Measurements from ENCODE around the gene FOS. TPM values are rescaled to one million over a fixed set of nuclear protein-coding genes. Genes with fewer than 3 reads are reported as not detected.
A peak's percentile ranks its signal among the peaks of the same experiment; 100 is the strongest.
"Not testable (repeated sequence)": the region's sequence is repeated elsewhere in the genome, so short reads cannot be mapped to it uniquely, and the experiment has no call there.

Gene FOS
- total RNA-seq = 100 to 1,000 TPM in 1 of 2 donors, 10 to 100 TPM in 1; 69.4 to 160 TPM
- long read RNA-seq, transcript FOS-208 (3 exons, 1,496 nt) = minor isoform, 8 of 86 reads
- long read RNA-seq, transcript FOS-201 (4 exons, 2,158 nt) = major isoform, 44 of 86 reads
- long read RNA-seq, transcript FOS-206 (2 exons, 1,280 nt) = minor isoform, 24 of 86 reads
- long read RNA-seq, partial matches to known transcripts = 0 of 86 reads
- long read RNA-seq, other reads (novel, unspliced or antisense) = 10 of 86 reads

- intact Hi-C loops (cut with DNase I) = loop anchor here in 1 of 2 donors (5.0 kb wide), 1 partner anchor 101 kb away; the partner anchor contains the start of gene TMED10
- DNase-seq = peak; percentile 95
- peak; percentile 77 to 81 for ATAC-seq
Measured at GRCh38 chr14:75278422-75279152, at the start of gene FOS. FOS (plus strand) TSS chr14:75278828; CDS start chr14:75278983, 155 bp downstream.

- intact Hi-C loops (cut with DNase I) = loop anchor here in 1 of 2 donors (10.0 kb wide), 1 partner anchor 55 kb away; the partner anchor contains the start of gene TMED10
Measured at GRCh38 chr14:75229661-75230139, 48.9 kb upstream of the FOS start.

GRCh38 chr14:75230140-75230792, 48.4 kb upstream of the FOS start:
- DNase-seq (peak; percentile 61), ATAC-seq (peak; percentile 66 to 90)
- intact Hi-C loops (cut with DNase I) = loop anchor here in 1 of 2 donors (10.0 kb wide), 1 partner anchor 55 kb away; the partner anchor contains the start of gene TMED10

More at GRCh38 chr14:75229661-75230139, 48.9 kb upstream of the FOS start:
- no peak for ATAC-seq
- DNase-seq = no peak

GRCh38 chr14:75231320-75231719, 47.3 kb upstream of the FOS start:
- ATAC-seq (no peak), DNase-seq (no peak)
- intact Hi-C loops (cut with DNase I) = loop anchor here in 1 of 2 donors (10.0 kb wide), 1 partner anchor 57 kb away; the partner anchor contains the start of gene TMED10

- DNase-seq (no peak), ATAC-seq (no peak)
- intact Hi-C loops (cut with DNase I) = loop anchor here in 1 of 2 donors (10.0 kb wide), 1 partner anchor 57 kb away; the partner anchor contains the start of gene TMED10
Measured at GRCh38 chr14:75232191-75232590, 46.4 kb upstream of the FOS start.

GRCh38 chr14:75232597-75232996, 46.0 kb upstream of the FOS start:
- intact Hi-C loops (cut with DNase I) = loop anchor here in 1 of 2 donors (10.0 kb wide), 1 partner anchor 58 kb away; the partner anchor contains the start of gene TMED10
- ATAC-seq (no peak), DNase-seq (no peak)

- intact Hi-C loops (cut with DNase I) = loop anchor here in 1 of 2 donors (5.0 to 10.0 kb wide), 2 partner anchors 60 to 63 kb away; partner anchors contain the start of gene TMED10
- peak in 1 of 2 donors; percentile 71 for ATAC-seq
- peak; percentile 59 for DNase-seq
Measured at GRCh38 chr14:75234173-75235115, 44.2 kb upstream of the FOS start.

- ATAC-seq, DNase-seq: not testable (repeated sequence)
- intact Hi-C loops (cut with DNase I) = loop anchor here in 1 of 2 donors (5.0 to 10.0 kb wide), 2 partner anchors 60 to 62 kb away; partner anchors contain the start of gene TMED10
Measured at GRCh38 chr14:75235198-75235597, 43.4 kb upstream of the FOS start.

- DNase-seq (no peak), ATAC-seq (no peak)
- intact Hi-C loops (cut with DNase I) = loop anchor here in 1 of 2 donors (5.0 to 10.0 kb wide), 2 partner anchors 61 to 62 kb away; partner anchors contain the start of gene TMED10
Measured at GRCh38 chr14:75236467-75236866, 42.2 kb upstream of the FOS start.

- intact Hi-C loops (cut with DNase I) = loop anchor here in 1 of 2 donors (5.0 to 10.0 kb wide), 2 partner anchors 60 to 62 kb away; partner anchors contain the start of gene TMED10
- DNase-seq = no peak
- ATAC-seq = no peak
Measured at GRCh38 chr14:75236901-75237419, 41.7 kb upstream of the FOS start.

GRCh38 chr14:75238756-75239455, 39.7 kb upstream of the FOS start:
- DNase-seq = peak; percentile 48
- intact Hi-C loops (cut with DNase I) = loop anchor here in 1 of 2 donors (5.0 to 10.0 kb wide), 2 partner anchors 58 to 64 kb away; partner anchors contain the start of gene TMED10
- peak in 1 of 2 donors; percentile 35 for ATAC-seq

- no peak for DNase-seq
- intact Hi-C loops (cut with DNase I) = no loop called here
- ATAC-seq = no peak
Measured at GRCh38 chr14:75240781-75241180, 37.8 kb upstream of the FOS start.

GRCh38 chr14:75242546-75243273, 35.9 kb upstream of the FOS start:
- intact Hi-C loops (cut with DNase I) = no loop called here

GRCh38 chr14:75244121-75244520, 34.5 kb upstream of the FOS start:
- intact Hi-C loops (cut with DNase I) = no loop called here
- ATAC-seq (no peak), DNase-seq (no peak)

More at GRCh38 chr14:75242546-75243273, 35.9 kb upstream of the FOS start:
- DNase-seq (peak; percentile 64), ATAC-seq (peak; percentile 43 to 67)

- ATAC-seq (no peak), DNase-seq (no peak)
Measured at GRCh38 chr14:75246546-75247285, 31.9 kb upstream of the FOS start.

More at GRCh38 chr14:75246546-75247285, 31.9 kb upstream of the FOS start:
- intact Hi-C loops (cut with DNase I) = no loop called here
